Gastrocnemius medialis (tissue), 4 donors: ENCODE data around the gene VPS39.

Experiments used
- POLR2A ChIP-seq, 2 donors: fragments of 450-650 bp; IDR thresholded peaks; one replicate each; pipeline ENCODE4 v1.6.1; 2017; ENCODE audit warnings: antibody characterized with exemption in 2 of 2, mild to moderate bottlenecking in 2 of 2, moderate library complexity in 2 of 2
- TF ChIP-seq, protein P1 (sequence below), 5 experiments: fragments of 450-650 bp in 3 of 5; fragments of 200-600 bp in 2 of 5; sonication (generic) in 2 of 5; IDR thresholded peaks in 4 of 5; conservative IDR thresholded peaks in 1 of 5; 1 replicate in 4 of 5; 2 replicates in 1 of 5; pipeline ENCODE4 v1.5.1; 2016 to 2019; ENCODE audit warnings: antibody characterized with exemption in 5 of 5, mild to moderate bottlenecking in 3 of 5, moderate library complexity in 3 of 5

DNA sequence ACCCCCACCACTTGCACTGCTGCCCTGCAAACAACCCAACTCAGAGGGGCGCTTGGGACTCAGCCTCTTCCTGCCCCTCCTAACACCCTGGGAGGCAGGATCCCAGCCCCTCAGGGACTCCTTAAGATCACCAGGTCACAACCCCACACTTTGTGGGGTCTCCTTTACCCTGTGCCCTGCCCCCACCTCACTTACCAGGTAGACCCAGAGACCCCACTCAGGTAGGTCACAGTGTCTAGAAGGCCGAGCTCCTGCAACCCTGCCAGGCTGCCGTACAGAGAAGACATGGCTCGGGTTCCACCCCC lies 60.7 kb downstream of the VPS39 start:
- TF ChIP-seq, protein P1, sequence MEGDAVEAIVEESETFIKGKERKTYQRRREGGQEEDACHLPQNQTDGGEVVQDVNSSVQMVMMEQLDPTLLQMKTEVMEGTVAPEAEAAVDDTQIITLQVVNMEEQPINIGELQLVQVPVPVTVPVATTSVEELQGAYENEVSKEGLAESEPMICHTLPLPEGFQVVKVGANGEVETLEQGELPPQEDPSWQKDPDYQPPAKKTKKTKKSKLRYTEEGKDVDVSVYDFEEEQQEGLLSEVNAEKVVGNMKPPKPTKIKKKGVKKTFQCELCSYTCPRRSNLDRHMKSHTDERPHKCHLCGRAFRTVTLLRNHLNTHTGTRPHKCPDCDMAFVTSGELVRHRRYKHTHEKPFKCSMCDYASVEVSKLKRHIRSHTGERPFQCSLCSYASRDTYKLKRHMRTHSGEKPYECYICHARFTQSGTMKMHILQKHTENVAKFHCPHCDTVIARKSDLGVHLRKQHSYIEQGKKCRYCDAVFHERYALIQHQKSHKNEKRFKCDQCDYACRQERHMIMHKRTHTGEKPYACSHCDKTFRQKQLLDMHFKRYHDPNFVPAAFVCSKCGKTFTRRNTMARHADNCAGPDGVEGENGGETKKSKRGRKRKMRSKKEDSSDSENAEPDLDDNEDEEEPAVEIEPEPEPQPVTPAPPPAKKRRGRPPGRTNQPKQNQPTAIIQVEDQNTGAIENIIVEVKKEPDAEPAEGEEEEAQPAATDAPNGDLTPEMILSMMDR (IDR thresholded peaks at IDR 0.05 in 4 of 5, conservative IDR thresholded peaks at IDR 0.05 in 1 of 5): no peak
- TF ChIP-seq POLR2A (IDR thresholded peaks at IDR 0.05): no peak
